Measurements from ENCODE around the gene FUS. TPM values are rescaled to one million over a fixed set of nuclear protein-coding genes. Genes with fewer than 3 reads are reported as not detected.

FUS gene
- total RNA-seq, 6 donors from 2014 or later: 65.7 to 258 (median 145) TPM

DNA sequence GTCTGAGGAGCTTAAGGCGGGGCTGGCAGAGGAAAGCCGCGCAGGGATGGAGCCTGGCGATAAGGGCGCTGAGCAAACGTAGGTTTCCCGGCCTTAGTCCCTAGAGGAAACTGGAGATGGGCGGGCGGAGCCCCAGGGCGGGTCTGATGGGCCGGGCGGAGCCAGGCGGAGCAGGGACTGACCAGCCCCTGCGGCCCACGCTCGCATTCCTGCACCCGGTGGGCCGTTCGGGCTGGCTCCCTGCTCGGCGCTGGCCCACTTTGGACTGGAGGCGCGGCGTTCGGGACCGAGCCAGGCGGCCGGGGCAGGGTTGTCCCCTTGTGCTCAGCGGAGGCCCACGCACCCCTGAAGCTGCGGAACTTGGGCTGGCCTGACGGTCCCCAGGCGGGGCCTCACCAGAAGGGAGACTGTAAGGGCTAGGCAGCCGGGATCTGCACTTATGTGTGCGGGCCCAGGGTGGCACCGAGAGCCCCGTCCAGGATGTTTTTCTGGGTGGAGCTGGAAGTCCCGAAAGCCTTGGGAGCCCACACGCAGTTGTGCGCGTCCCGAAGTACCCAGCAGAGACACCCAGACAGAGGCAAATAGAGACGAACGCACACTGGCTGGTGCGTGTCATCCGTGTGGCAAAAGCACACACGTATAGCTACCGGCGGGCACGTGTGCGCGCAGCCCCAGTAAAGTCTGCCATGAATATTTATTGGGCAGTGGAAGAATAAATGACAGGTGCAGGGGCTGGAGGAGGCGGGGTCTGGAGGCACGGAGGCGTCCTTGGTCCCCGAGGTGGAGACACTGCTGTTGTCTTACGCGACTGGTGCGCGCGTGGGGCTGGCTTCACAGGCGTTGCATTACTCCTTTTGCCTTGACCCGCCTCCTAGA is 35.6 kb downstream of the FUS start:
- 1 to 6% methylated on average over 9 to 42 of the region's 63 CpGs for WGBS, 2 donors
- H3K9me3 ChIP-seq: no peaks in the 10 kb centered on the region
- H3K36me3 ChIP-seq: no peaks in the 10 kb centered on the region
- peaks cover 0 to 23% (median 15%) of the 10 kb centered on the region in 4 donors for H3K27me3 ChIP-seq
- TF ChIP-seq POLR2A (IDR thresholded peaks at IDR 0.05) (no peak), EP300 (IDR thresholded peaks at IDR 0.05) (no peak), POLR2AphosphoS5 (IDR thresholded peaks at IDR 0.05) (no peak)
- TF ChIP-seq, protein P1, sequence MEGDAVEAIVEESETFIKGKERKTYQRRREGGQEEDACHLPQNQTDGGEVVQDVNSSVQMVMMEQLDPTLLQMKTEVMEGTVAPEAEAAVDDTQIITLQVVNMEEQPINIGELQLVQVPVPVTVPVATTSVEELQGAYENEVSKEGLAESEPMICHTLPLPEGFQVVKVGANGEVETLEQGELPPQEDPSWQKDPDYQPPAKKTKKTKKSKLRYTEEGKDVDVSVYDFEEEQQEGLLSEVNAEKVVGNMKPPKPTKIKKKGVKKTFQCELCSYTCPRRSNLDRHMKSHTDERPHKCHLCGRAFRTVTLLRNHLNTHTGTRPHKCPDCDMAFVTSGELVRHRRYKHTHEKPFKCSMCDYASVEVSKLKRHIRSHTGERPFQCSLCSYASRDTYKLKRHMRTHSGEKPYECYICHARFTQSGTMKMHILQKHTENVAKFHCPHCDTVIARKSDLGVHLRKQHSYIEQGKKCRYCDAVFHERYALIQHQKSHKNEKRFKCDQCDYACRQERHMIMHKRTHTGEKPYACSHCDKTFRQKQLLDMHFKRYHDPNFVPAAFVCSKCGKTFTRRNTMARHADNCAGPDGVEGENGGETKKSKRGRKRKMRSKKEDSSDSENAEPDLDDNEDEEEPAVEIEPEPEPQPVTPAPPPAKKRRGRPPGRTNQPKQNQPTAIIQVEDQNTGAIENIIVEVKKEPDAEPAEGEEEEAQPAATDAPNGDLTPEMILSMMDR (IDR thresholded peaks at IDR 0.05): no peak
- peak overlapping the region; percentile 13 to 59 (median 45) for H3K4me3 ChIP-seq
- peaks cover 26 to 29% (median 27%) of the 10 kb centered on the region in 4 donors for H3K4me1 ChIP-seq
- peak; percentile 68 to 90 for DNase-seq
- ATAC-seq (ENCODE audit: low FRiP score in 2 of 2): peak; percentile 82 to 88
- H3K27ac ChIP-seq: no peak overlapping the region

DNA sequence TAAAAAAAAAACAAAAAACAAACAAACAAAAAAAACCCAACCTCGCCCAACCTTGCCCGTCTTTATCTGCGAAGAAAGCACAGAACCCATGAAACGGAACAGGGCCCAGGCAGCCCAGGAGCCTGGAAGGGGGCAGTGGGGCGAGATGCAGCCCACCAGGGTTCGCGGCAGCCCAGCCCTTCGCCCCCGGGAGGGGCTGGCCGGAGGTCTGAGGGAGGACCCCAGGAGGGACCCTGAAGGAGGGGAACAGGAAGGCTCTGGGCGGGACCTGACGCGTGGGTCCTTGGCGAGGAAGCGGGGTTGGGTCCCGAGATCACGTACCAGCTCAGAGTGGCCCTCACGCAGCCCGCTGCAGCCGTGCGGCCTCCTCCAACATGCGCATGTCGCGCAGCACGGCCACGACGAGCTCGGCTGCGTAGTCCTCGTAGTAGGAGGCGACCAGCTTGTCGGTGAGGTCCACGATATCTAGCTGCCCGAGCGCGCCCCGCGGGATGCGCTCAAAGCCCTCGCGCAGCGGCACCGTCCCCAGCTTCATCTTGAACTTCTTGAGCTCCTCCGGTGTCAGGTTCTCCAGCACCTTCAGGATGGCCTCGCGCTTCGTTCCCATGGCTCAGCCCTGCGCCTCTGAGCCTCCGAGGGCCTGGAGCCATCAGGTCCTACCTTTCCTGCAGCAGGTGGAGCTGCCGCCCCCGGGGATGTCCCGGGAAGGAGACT is 36.6 kb downstream of the FUS start, which contains the start of gene PYDC1:
PYDC1 (minus strand) TSS at position 714 of the 714 bp plus-strand sequence; CDS start at position 607, 107 bp downstream.
- DNase-seq: peak in 1 of 2 donors; percentile 86
- H3K27me3 ChIP-seq: peaks cover 0 to 23% (median 15%) of the 10 kb centered on the region in 4 donors

DNA sequence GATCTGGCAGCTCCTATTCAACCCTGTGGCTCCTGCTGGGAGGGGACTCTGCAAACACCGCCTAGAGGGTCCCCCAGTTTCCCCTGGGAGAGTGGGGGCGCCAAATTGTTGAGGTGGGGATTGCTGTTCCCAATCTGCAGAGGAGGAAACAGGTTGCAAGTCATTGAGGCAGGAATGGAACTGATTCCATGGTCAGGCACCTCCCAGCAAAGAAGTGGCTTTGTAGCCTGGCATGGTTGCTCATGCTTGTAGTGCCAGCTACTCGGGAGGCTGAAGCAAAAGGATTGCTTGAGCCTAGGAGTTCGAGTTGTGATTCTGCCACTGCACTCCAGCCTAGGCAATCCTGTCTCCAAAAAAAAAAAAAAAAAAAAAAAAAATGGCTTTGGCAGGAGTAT is 37.2 kb downstream of the FUS start:
- peaks cover 0 to 23% (median 15%) of the 10 kb centered on the region in 4 donors for H3K27me3 ChIP-seq
- DNase-seq (no peak), ATAC-seq (ENCODE audit: low FRiP score in 2 of 2) (no peak)

More for the DNA sequence above, 36.6 kb downstream of the FUS start, which contains the start of gene PYDC1:
- TF ChIP-seq POLR2AphosphoS5 (IDR thresholded peaks at IDR 0.05) (no peak), EP300 (IDR thresholded peaks at IDR 0.05) (no peak), POLR2A (IDR thresholded peaks at IDR 0.05) (no peak)
- TF ChIP-seq, protein P1 (IDR thresholded peaks at IDR 0.05): no peak
- Histone ChIP-seq H3K36me3 (no peaks in the 10 kb centered on the region), H3K9me3 (no peaks in the 10 kb centered on the region), H3K4me3 (peak within 1 kb of the TSS in 3 of 4 donors; percentile 39 to 59 (median 51)), H3K4me1 (peaks cover 26 to 29% (median 27%) of the 10 kb centered on the region in 4 donors), H3K27ac (no peak within 1 kb of the TSS)
- 2 to 6% methylated on average over 13 to 46 of the region's 52 CpGs for WGBS, 2 donors
- ATAC-seq (ENCODE audit: low FRiP score in 2 of 2): peak in 1 of 2 donors; percentile 21

DNA sequence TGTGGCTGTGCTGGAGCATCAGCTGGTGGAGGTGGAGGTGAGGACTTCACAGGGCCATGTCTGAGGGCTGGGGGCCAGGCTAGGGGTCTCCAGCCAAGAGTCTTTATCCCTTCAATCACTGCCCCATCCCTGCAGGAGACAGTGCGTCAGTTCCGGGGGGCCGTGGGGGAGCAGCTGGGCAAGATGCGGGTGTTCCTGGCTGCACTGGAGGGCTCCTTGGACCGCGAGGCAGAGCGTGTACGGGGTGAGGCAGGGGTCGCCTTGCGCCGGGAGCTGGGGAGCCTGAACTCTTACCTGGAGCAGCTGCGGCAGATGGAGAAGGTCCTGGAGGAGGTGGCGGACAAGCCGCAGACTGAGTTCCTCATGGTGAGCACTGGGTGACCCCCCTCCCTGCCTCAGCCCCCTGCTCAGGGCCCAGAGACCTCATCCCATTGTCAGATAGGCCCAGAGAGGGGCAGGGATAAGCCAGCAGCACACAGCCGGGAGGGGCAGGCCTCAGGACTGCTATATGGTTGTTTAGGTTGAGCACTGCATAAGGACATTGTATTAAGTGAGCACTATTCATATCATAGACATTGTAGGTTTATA is 39.3 kb downstream of the FUS start:
- 81 to 90% methylated on average over 15 of the region's 15 CpGs for WGBS, 2 donors
- H3K4me3 ChIP-seq: no peak overlapping the region
- ATAC-seq (ENCODE audit: low FRiP score in 2 of 2): no peak
- H3K27me3 ChIP-seq: peaks cover 0 to 23% (median 15%) of the 10 kb centered on the region in 4 donors
- DNase-seq: no peak
- TF ChIP-seq EP300 (IDR thresholded peaks at IDR 0.05): no peak
- H3K27ac ChIP-seq: no peak overlapping the region
- no peaks in the 10 kb centered on the region for H3K36me3 ChIP-seq
- H3K4me1 ChIP-seq: peaks cover 26 to 29% (median 27%) of the 10 kb centered on the region in 4 donors
- H3K9me3 ChIP-seq: no peaks in the 10 kb centered on the region

More for the DNA sequence above, 37.2 kb downstream of the FUS start:
- 22 to 27% methylated on average over 2 to 4 of the region's 4 CpGs for WGBS, 2 donors
- Histone ChIP-seq H3K4me3 (peak overlapping the region in 1 of 4 donors; percentile 59), H3K36me3 (no peaks in the 10 kb centered on the region), H3K27ac (no peak overlapping the region), H3K9me3 (no peaks in the 10 kb centered on the region), H3K4me1 (peaks cover 26 to 29% (median 27%) of the 10 kb centered on the region in 4 donors)
- TF ChIP-seq POLR2AphosphoS5 (IDR thresholded peaks at IDR 0.05) (no peak), POLR2A (IDR thresholded peaks at IDR 0.05) (no peak), EP300 (IDR thresholded peaks at IDR 0.05) (no peak)
- TF ChIP-seq, protein P1 (IDR thresholded peaks at IDR 0.05): no peak

Data from upper lobe of left lung (tissue), 6 donors.